Subcutaneous adipose tissue (tissue), 4 donors: ENCODE results near the gene KIAA1958. TPM values are rescaled to one million over a fixed set of nuclear protein-coding genes. Genes with fewer than 3 reads are reported as not detected.

Source experiments
- CTCF ChIP-seq: fragments of 450-650 bp; IDR thresholded peaks from one replicate; pipeline ENCODE4 v1.5.1; 2016; ENCODE audit warnings: low read depth, mild to moderate bottlenecking, control low read depth, antibody characterized with exemption, moderate library complexity
- total RNA-seq, 4 donors: library from RNA; depleted of rRNA; stranded (reverse); fragments of >200 nt; gene quantifications; one replicate each; pipeline ENCODE4 v1.1.0, GENCODE V29; 2016

Gene KIAA1958
- total RNA-seq, 4 donors from 2014 or later = 2.0 to 6.2 (median 3.5) TPM

GRCh38 chr9:112550531-112550930, 63.9 kb downstream of the KIAA1958 start:
- no peak for TF ChIP-seq CTCF

GRCh38 chr9:112551641-112552040, 65.0 kb downstream of the KIAA1958 start:
- TF ChIP-seq CTCF = no peak

GRCh38 chr9:112552229-112553056, 65.8 kb downstream of the KIAA1958 start:
- TF ChIP-seq CTCF = no peak

- TF ChIP-seq CTCF = no peak
Observed at GRCh38 chr9:112553256-112553826, 66.7 kb downstream of the KIAA1958 start.

GRCh38 chr9:112554516-112554915, 67.9 kb downstream of the KIAA1958 start:
- no peak for TF ChIP-seq CTCF

GRCh38 chr9:112555101-112555643, 68.5 kb downstream of the KIAA1958 start:
- no peak for TF ChIP-seq CTCF

GRCh38 chr9:112555844-112556482, 69.3 kb downstream of the KIAA1958 start:
- TF ChIP-seq CTCF = no peak
